ENCODE data around the gene NEU4. TPM values are rescaled to one million over a fixed set of nuclear protein-coding genes. Genes with fewer than 3 reads are reported as not detected.

The NEU4 gene
- total RNA-seq, 2 experiments from 2014 or later: 0.84 TPM; not detected in 1

DNA sequence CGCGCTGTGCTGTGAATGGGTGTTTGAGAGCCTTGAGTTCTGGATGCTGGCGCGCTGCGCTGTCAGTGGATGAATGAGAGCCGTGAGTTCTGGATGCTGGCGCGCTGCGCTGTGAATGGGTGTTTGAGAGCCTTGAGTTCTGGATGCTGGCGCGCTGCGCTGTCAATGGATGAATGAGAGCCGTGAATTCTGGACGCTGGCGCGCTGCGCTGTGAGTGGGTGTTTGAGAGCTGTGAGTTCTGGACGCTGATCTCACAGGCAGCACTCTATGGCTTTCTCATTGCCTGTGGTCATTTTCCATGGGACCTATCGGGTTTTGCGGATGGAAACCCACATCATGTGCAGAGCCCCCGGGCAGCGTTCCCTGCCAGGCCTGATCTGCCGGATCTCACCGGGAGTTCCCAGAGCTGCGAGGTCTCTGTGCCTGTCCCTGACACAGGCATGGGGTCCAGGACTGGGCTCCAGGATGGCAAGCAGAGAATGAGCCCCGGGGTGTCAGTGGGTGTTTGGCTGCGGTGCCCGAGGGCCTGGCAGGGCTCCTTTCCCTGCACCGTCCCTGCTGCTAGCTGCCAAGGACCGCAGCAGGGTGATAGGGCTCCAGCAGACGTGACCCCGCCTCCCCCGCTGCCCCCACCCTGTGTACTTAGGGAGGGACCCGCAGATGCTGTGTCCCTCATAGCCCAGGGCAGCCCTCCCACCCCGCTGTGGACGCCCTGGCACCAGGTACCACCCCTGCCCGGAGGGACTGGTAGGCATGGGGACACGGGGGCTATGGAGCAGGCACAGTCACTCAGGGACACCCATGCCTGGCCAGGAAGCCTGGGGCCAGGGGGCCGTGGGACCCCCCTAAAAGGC is 40.0 kb downstream of the NEU4 start:
- no peaks in the 10 kb centered on the region for H4K20me1 ChIP-seq (ENCODE audit: insufficient read depth, low read length)
- intact Hi-C loops (cut with micrococcal nuclease; ENCODE audit: unreplicated experiment): no loop called here
- POLR2A ChIA-PET: no interaction called here
- no peaks in the 10 kb centered on the region for H3K9me2 ChIP-seq (ENCODE audit: insufficient read depth, low read length)
- H3K4me1 ChIP-seq (ENCODE audit: insufficient read depth, low read length, poor library complexity, severe bottlenecking): no peaks in the 10 kb centered on the region
- CTCF ChIA-PET (ENCODE audit: unreplicated experiment): no interaction called here
- H3K9me3 ChIP-seq (ENCODE audit: low read length): no peaks in the 10 kb centered on the region
- DNase-seq (ENCODE audit: low spot score): no peak
- BruUV-seq (replicated peaks): no TSS peak
- no peaks in the 10 kb centered on the region for H3K36me3 ChIP-seq (ENCODE audit: insufficient read depth, low read length)
- TF ChIP-seq, protein P1, sequence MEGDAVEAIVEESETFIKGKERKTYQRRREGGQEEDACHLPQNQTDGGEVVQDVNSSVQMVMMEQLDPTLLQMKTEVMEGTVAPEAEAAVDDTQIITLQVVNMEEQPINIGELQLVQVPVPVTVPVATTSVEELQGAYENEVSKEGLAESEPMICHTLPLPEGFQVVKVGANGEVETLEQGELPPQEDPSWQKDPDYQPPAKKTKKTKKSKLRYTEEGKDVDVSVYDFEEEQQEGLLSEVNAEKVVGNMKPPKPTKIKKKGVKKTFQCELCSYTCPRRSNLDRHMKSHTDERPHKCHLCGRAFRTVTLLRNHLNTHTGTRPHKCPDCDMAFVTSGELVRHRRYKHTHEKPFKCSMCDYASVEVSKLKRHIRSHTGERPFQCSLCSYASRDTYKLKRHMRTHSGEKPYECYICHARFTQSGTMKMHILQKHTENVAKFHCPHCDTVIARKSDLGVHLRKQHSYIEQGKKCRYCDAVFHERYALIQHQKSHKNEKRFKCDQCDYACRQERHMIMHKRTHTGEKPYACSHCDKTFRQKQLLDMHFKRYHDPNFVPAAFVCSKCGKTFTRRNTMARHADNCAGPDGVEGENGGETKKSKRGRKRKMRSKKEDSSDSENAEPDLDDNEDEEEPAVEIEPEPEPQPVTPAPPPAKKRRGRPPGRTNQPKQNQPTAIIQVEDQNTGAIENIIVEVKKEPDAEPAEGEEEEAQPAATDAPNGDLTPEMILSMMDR (conservative IDR thresholded peaks at IDR 0.05; ENCODE audit: low read length): no peak
- TF ChIP-seq EZH2phosphoT487 (IDR thresholded peaks at IDR 0.05; ENCODE audit: borderline replicate concordance, low read depth, low read length): no peak
- no peak overlapping the region for H3K4me2 ChIP-seq (ENCODE audit: low read length)
- no peak overlapping the region for H3K4me3 ChIP-seq (ENCODE audit: low read depth, low read length, poor library complexity, severe bottlenecking)
- H2AFZ ChIP-seq (ENCODE audit: low read length): no peak overlapping the region
- no peak overlapping the region for H3K27ac ChIP-seq (ENCODE audit: low read depth, low read length, poor library complexity, severe bottlenecking)
- H3K79me2 ChIP-seq (ENCODE audit: insufficient read depth, low read depth, low read length): no peaks in the 10 kb centered on the region

DNA sequence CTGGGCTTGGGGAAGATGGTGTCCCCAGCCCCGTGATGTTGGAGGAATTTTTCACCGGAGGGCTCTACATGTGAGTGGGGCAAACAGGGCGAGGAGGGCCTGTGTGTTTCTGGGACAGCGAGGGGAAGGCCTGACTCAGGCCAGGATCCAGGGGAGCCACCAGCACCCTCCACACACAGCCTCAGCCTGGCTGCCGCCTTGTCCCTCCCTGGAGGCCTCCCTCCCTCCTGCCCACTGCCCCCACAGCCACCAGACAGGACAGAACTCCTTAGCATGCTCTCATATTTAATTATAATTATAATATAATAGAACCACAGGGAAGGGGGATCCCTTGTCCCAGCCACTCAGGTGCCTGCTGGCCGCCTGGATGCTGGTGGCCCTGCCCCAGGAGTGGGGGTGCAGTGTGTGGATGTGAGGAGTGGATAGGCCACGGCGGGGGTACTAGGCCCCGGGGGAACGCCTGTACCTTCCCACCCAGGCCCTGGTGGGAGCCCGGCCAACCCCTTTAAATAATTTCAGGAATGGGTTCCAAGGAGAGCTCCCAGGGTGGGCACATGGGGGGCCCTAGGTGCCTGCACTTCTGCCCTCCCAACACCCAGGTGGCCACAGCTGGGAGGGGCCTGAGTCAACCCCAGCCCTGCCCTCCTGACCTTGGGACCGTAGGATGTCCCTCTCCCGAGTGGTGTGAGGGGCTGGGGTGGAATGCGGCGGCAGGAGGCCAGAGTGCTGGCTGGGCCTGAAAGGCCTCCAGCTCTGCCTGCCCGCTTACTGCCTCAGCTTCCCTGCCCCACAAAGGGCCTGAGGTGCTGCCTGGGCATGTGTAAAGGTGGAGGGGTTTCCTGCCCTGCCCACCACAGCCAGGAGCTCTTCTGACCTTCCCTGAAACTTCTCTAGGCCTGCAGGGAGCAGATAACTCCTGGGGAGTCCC is 40.9 kb downstream of the NEU4 start:
- no TSS peak for BruUV-seq (replicated peaks)
- no peak for TF ChIP-seq EZH2phosphoT487 (IDR thresholded peaks at IDR 0.05; ENCODE audit: borderline replicate concordance, low read depth, low read length)
- TF ChIP-seq, protein P1 (conservative IDR thresholded peaks at IDR 0.05; ENCODE audit: low read length): no peak
- Histone ChIP-seq H4K20me1 (ENCODE audit: insufficient read depth, low read length) (no peaks in the 10 kb centered on the region), H2AFZ (ENCODE audit: low read length) (no peak overlapping the region), H3K27ac (ENCODE audit: low read depth, low read length, poor library complexity, severe bottlenecking) (no peak overlapping the region), H3K9me3 (ENCODE audit: low read length) (no peaks in the 10 kb centered on the region), H3K9me2 (ENCODE audit: insufficient read depth, low read length) (no peaks in the 10 kb centered on the region), H3K4me1 (ENCODE audit: insufficient read depth, low read length, poor library complexity, severe bottlenecking) (no peaks in the 10 kb centered on the region), H3K36me3 (ENCODE audit: insufficient read depth, low read length) (no peaks in the 10 kb centered on the region), H3K4me3 (ENCODE audit: low read depth, low read length, poor library complexity, severe bottlenecking) (no peak overlapping the region), H3K79me2 (ENCODE audit: insufficient read depth, low read depth, low read length) (no peaks in the 10 kb centered on the region), H3K4me2 (ENCODE audit: low read length) (no peak overlapping the region)
- CTCF ChIA-PET (ENCODE audit: unreplicated experiment): no interaction called here
- no peak for DNase-seq (ENCODE audit: low spot score)
- POLR2A ChIA-PET: no interaction called here
- intact Hi-C loops (cut with micrococcal nuclease; ENCODE audit: unreplicated experiment): no loop called here

Measured in OCI-LY7 (cell line).